DMS153 treated with DMSO at 0.1 percent for 48 hours (cell line): Measurements from ENCODE around the gene FAM181A.

Source experiments
- DNase-seq: peaks from one replicate; lab custom pipeline; 2025; ENCODE audit not compliant: unreplicated experiment; lab: John Stamatoyannopoulos, UW

Gene FAM181A

GRCh38 chr14:93926873-93927799, at the start of gene FAM181A:
Gene FAM181A (plus strand): TSS chr14:93927344. CDS start chr14:93928286, 942 bp downstream.
- peak; percentile 16 for DNase-seq

GRCh38 chr14:93878212-93878611, 48.9 kb upstream of the FAM181A start:
- no peak for DNase-seq

- no peak for DNase-seq
Observed at GRCh38 chr14:93878871-93879270, 48.3 kb upstream of the FAM181A start.

- no peak for DNase-seq
Observed at GRCh38 chr14:93879362-93879983, 47.7 kb upstream of the FAM181A start.

GRCh38 chr14:93880021-93880820, 46.9 kb upstream of the FAM181A start:
- DNase-seq, result no peak

- DNase-seq, result no peak
Observed at GRCh38 chr14:93884950-93885349, 42.2 kb upstream of the FAM181A start.

- no peak for DNase-seq
Observed at GRCh38 chr14:93888995-93889394, 38.1 kb upstream of the FAM181A start.

- no peak for DNase-seq
Observed at GRCh38 chr14:93889739-93890483, 37.2 kb upstream of the FAM181A start.

GRCh38 chr14:93891756-93892504, 35.2 kb upstream of the FAM181A start:
- no peak for DNase-seq

- no peak for DNase-seq
Observed at GRCh38 chr14:93892505-93892839, 34.7 kb upstream of the FAM181A start.

GRCh38 chr14:93892923-93893558, 34.1 kb upstream of the FAM181A start:
- peak; percentile 14 for DNase-seq

GRCh38 chr14:93893661-93894261, 33.4 kb upstream of the FAM181A start:
- DNase-seq, result no peak

GRCh38 chr14:93895023-93895604, 32.0 kb upstream of the FAM181A start:
- DNase-seq, result no peak

- DNase-seq, result no peak
Observed at GRCh38 chr14:93897476-93897845, 29.7 kb upstream of the FAM181A start.

- DNase-seq, result no peak
Observed at GRCh38 chr14:93898081-93898611, 29.0 kb upstream of the FAM181A start.

GRCh38 chr14:93898731-93899130, 28.4 kb upstream of the FAM181A start:
- no peak for DNase-seq

GRCh38 chr14:93901813-93902212, 25.3 kb upstream of the FAM181A start:
- DNase-seq, result no peak

GRCh38 chr14:93902619-93903307, 24.4 kb upstream of the FAM181A start:
- DNase-seq, result no peak
